SK-N-SH (cell line): ENCODE results near the gene POTEF.
"Not testable (repeated sequence)": the region's sequence is repeated elsewhere in the genome, so short reads cannot be mapped to it uniquely, and the experiment has no call there.

Source experiments
- ELF1 ChIP-seq: IDR thresholded peaks from 2 replicates; pipeline ENCODE4 v1.4.0; 2012
- EP300 ChIP-seq, 2 experiments: IDR thresholded peaks; 2 replicates each; pipeline versions ENCODE4 v1.4.0 to v1.6.1; 2012; ENCODE audit warnings: borderline replicate concordance in 1 of 2, low read depth in 1 of 2, low read length in 1 of 2
- EZH2phosphoT487 ChIP-seq: fragments of 200-600 bp; sonication (generic); IDR thresholded peaks from 2 replicates; pipeline ENCODE4 v1.6.1; 2017; ENCODE audit warnings: low read depth, mixed run types, mild to moderate bottlenecking, antibody characterized with exemption, moderate library complexity, borderline replicate concordance
- FOSL2 ChIP-seq: IDR thresholded peaks from 2 replicates; pipeline ENCODE4 v1.4.0; 2012; ENCODE audit warnings: low read depth, mild to moderate bottlenecking, moderate library complexity, borderline replicate concordance
- JUND ChIP-seq: IDR thresholded peaks from 2 replicates; pipeline ENCODE4 v1.4.0; 2012
- MXI1 ChIP-seq: IDR thresholded peaks from 2 replicates; pipeline ENCODE4 v1.6.1; 2012; ENCODE audit warnings: mild to moderate bottlenecking, low read depth, low read length, improper control_type of control experiment
- NFIC ChIP-seq: IDR thresholded peaks from 2 replicates; pipeline ENCODE4 v1.4.0; 2012; ENCODE audit warnings: borderline replicate concordance
- RAD21 ChIP-seq: IDR thresholded peaks from 2 replicates; pipeline ENCODE4 v1.6.1; 2012; ENCODE audit warnings: mild to moderate bottlenecking, low read length
- RCOR1 ChIP-seq: fragments of 150-350 bp; IDR thresholded peaks from 2 replicates; pipeline ENCODE4 v1.6.1; 2017; ENCODE audit warnings: antibody characterized with exemption, low read length
- TAF1 ChIP-seq: IDR thresholded peaks from 2 replicates; pipeline ENCODE4 v1.6.1; 2012; ENCODE audit warnings: low read depth, mild to moderate bottlenecking, low read length, moderate library complexity, borderline replicate concordance
- YY1 ChIP-seq: IDR thresholded peaks from 2 replicates; pipeline ENCODE4 v1.4.0; 2012; ENCODE audit warnings: low read depth, mild to moderate bottlenecking
- TF ChIP-seq, protein P1 (sequence below): fragments of 200-600 bp; sonication (generic); IDR thresholded peaks from 2 replicates; pipeline ENCODE4 v1.6.1; 2017; ENCODE audit warnings: antibody characterized with exemption, mild to moderate bottlenecking, moderate library complexity
- TF ChIP-seq, protein P2 (sequence below): IDR thresholded peaks from 2 replicates; pipeline ENCODE4 v1.6.1; 2012; ENCODE audit warnings: mild to moderate bottlenecking, low read depth, low read length, moderate library complexity

DNA sequence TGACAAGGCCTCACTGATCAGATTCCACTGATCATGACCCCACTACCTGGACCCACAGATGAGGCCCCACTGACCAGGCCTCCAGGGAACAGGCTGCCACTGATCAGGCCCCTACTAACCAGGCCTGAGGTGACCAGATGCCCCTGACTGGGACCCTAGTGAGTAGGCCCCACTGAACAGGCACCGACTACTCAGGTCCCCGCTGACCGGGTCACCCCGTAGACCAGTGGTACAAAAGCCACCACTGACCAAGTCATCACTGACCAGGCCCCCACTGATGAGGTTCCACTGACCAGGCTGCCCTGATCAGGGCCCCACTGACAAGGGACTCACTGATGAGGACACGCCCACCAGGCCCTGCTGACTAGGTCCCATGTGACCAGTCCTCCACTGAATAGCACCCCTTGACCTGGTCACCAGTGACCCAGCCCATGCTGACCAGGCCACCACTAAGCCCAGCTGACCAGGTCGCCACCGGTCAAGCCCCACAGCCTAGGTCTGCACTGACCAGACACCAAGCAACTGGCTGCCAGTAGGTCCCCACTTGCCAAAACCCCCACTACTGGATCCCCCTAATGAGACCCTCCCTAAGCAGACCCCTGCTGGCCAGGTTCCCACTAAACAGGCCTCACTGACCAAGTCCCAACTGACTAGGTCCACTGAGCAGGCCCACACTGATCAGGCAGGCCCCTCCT lies 75.7 kb downstream of the POTEF start:
- TF ChIP-seq, protein P1, sequence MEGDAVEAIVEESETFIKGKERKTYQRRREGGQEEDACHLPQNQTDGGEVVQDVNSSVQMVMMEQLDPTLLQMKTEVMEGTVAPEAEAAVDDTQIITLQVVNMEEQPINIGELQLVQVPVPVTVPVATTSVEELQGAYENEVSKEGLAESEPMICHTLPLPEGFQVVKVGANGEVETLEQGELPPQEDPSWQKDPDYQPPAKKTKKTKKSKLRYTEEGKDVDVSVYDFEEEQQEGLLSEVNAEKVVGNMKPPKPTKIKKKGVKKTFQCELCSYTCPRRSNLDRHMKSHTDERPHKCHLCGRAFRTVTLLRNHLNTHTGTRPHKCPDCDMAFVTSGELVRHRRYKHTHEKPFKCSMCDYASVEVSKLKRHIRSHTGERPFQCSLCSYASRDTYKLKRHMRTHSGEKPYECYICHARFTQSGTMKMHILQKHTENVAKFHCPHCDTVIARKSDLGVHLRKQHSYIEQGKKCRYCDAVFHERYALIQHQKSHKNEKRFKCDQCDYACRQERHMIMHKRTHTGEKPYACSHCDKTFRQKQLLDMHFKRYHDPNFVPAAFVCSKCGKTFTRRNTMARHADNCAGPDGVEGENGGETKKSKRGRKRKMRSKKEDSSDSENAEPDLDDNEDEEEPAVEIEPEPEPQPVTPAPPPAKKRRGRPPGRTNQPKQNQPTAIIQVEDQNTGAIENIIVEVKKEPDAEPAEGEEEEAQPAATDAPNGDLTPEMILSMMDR: not testable (repeated sequence)
- not testable (repeated sequence) for TF ChIP-seq ELF1; EZH2phosphoT487; EP300 (IDR thresholded peaks at IDR 0.05; ENCODE audit: borderline replicate concordance in 1 of 2, low read depth in 1 of 2, low read length in 1 of 2); JUND; NFIC; MXI1; YY1; RAD21; RCOR1; TAF1; FOSL2
- TF ChIP-seq, protein P2, sequence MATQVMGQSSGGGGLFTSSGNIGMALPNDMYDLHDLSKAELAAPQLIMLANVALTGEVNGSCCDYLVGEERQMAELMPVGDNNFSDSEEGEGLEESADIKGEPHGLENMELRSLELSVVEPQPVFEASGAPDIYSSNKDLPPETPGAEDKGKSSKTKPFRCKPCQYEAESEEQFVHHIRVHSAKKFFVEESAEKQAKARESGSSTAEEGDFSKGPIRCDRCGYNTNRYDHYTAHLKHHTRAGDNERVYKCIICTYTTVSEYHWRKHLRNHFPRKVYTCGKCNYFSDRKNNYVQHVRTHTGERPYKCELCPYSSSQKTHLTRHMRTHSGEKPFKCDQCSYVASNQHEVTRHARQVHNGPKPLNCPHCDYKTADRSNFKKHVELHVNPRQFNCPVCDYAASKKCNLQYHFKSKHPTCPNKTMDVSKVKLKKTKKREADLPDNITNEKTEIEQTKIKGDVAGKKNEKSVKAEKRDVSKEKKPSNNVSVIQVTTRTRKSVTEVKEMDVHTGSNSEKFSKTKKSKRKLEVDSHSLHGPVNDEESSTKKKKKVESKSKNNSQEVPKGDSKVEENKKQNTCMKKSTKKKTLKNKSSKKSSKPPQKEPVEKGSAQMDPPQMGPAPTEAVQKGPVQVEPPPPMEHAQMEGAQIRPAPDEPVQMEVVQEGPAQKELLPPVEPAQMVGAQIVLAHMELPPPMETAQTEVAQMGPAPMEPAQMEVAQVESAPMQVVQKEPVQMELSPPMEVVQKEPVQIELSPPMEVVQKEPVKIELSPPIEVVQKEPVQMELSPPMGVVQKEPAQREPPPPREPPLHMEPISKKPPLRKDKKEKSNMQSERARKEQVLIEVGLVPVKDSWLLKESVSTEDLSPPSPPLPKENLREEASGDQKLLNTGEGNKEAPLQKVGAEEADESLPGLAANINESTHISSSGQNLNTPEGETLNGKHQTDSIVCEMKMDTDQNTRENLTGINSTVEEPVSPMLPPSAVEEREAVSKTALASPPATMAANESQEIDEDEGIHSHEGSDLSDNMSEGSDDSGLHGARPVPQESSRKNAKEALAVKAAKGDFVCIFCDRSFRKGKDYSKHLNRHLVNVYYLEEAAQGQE: not testable (repeated sequence)
